Esophagus (tissue), 2 donors: ENCODE measurements around the gene ZNF750. TPM values are rescaled to one million over a fixed set of nuclear protein-coding genes. Genes with fewer than 3 reads are reported as not detected.

Experiments used
- H3K27ac ChIP-seq, 2 donors: one replicate each; pipeline ENCODE4 v1.5.1; 2013; ENCODE audit warnings: low read depth in 2 of 2, mild to moderate bottlenecking in 2 of 2, inconsistent platforms in 1 of 2, low read length in 1 of 2, moderate library complexity in 1 of 2
- H3K27me3 ChIP-seq, 2 donors: one replicate each; pipeline ENCODE4 v1.6.1; 2013; ENCODE audit warnings: low read length in 2 of 2, control low read depth in 1 of 2, mild to moderate bottlenecking in 1 of 2; ENCODE audit not compliant: insufficient read depth in 2 of 2, control insufficient read depth in 1 of 2
- H3K36me3 ChIP-seq, 2 donors: one replicate each; pipeline ENCODE4 v1.6.1; 2013; ENCODE audit warnings: low read length in 1 of 2; ENCODE audit not compliant: control insufficient read depth in 2 of 2, insufficient read depth in 2 of 2
- H3K4me1 ChIP-seq, 2 donors: one replicate each; pipeline ENCODE4 v1.6.1; 2013; ENCODE audit warnings: low read length in 1 of 2; ENCODE audit not compliant: control insufficient read depth in 2 of 2, insufficient read depth in 2 of 2
- H3K4me3 ChIP-seq, 2 donors: one replicate each; pipeline ENCODE4 v1.5.1; 2013; ENCODE audit warnings: low read length in 2 of 2, mild to moderate bottlenecking in 2 of 2, low read depth in 1 of 2, moderate library complexity in 1 of 2
- H3K9me3 ChIP-seq, 2 donors: one replicate each; pipeline ENCODE4 v1.6.1; 2013; ENCODE audit warnings: mild to moderate bottlenecking in 2 of 2, low read depth in 1 of 2, low read length in 1 of 2, moderate library complexity in 1 of 2; ENCODE audit not compliant: control insufficient read depth in 2 of 2, insufficient read depth in 1 of 2
- WGBS, 2 donors: extraction: QIAGEN DNeasy Blood & Tissue Kit; methylation state at CpG; one replicate each; pipeline ENCODE4 v1.1.7; 2013; 5-methylcytosine and 5-hydroxymethylcytosine counted together
- polyA plus RNA-seq, 2 donors: library from polyadenylated mRNA; stranded (reverse); fragments of 200-250 nt; gene quantifications; one replicate each; pipeline ENCODE4 v1.2.3, GENCODE V29; 2013
- donor health status: healthy with polysubstance abuse.
- donor health status: Bipolar disorder and iron deficiency.

ZNF750 gene
- polyA plus RNA-seq, 2 donors: 30.2 to 111 TPM

GRCh38 chr17:82820278-82821251 lies 19.3 kb downstream of the ZNF750 start:
- no peak overlapping the region for H3K27ac ChIP-seq
- H3K4me3 ChIP-seq: no peak overlapping the region
- no peaks in the 10 kb centered on the region for H3K27me3 ChIP-seq
- peaks cover 0 to 3% of the 10 kb centered on the region in 2 donors for H3K36me3 ChIP-seq
- H3K9me3 ChIP-seq: no peaks in the 10 kb centered on the region
- WGBS, 2 donors: 95 to 96% methylated on average over 5 of the region's 5 CpGs
- peaks cover 3% of the 10 kb centered on the region in 2 donors for H3K4me1 ChIP-seq

DNA sequence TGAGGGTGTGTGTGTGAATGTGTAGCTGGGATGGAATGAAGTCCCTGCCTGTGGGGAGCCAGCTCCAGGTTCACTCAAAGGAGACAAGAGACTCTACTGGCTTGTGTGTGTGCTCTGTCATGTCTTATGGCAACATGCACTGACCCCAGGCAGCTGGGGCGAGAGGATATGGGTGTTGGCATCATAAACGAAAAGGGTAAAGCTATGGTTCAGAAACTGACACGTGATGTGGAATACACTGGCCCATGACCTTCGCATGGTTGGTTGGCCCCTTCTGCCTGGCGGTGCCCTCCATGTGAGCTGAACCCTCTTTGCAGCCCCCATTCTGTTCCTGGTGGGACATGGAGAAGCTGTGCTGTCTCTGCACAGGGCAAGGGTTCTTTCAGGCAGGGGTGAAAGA lies 21.9 kb downstream of the ZNF750 start:
- no peak overlapping the region for H3K27ac ChIP-seq
- H3K36me3 ChIP-seq: peaks cover 6 to 14% of the 10 kb centered on the region in 2 donors
- H3K4me1 ChIP-seq: peaks cover under 1 to 7% of the 10 kb centered on the region in 2 donors
- 95 to 98% methylated on average over 5 of the region's 5 CpGs for WGBS, 2 donors
- H3K27me3 ChIP-seq: no peaks in the 10 kb centered on the region
- H3K4me3 ChIP-seq: no peak overlapping the region
- no peaks in the 10 kb centered on the region for H3K9me3 ChIP-seq

GRCh38 chr17:82816358-82816757 lies 23.5 kb downstream of the ZNF750 start:
- Histone ChIP-seq H3K4me3 (no peak overlapping the region), H3K27ac (no peak overlapping the region), H3K4me1 (peaks cover 0 to 5% of the 10 kb centered on the region in 2 donors), H3K36me3 (peaks cover 6 to 14% of the 10 kb centered on the region in 2 donors), H3K9me3 (no peaks in the 10 kb centered on the region), H3K27me3 (no peaks in the 10 kb centered on the region)
- WGBS, 2 donors: 71 to 81% methylated on average over 7 of the region's 7 CpGs

GRCh38 chr17:82815790-82816305 lies 24.0 kb downstream of the ZNF750 start:
- peaks cover 6 to 17% of the 10 kb centered on the region in 2 donors for H3K36me3 ChIP-seq

GRCh38 chr17:82815354-82815753 lies 24.5 kb downstream of the ZNF750 start:
- 86 to 89% methylated on average over 5 of the region's 5 CpGs for WGBS, 2 donors
- H3K4me1 ChIP-seq: peaks cover 0 to 5% of the 10 kb centered on the region in 2 donors
- no peaks in the 10 kb centered on the region for H3K9me3 ChIP-seq
- peaks cover 6 to 19% of the 10 kb centered on the region in 2 donors for H3K36me3 ChIP-seq
- no peak overlapping the region for H3K27ac ChIP-seq
- H3K27me3 ChIP-seq: no peaks in the 10 kb centered on the region
- no peak overlapping the region for H3K4me3 ChIP-seq

More at GRCh38 chr17:82815790-82816305, 24.0 kb downstream of the ZNF750 start:
- H3K27ac ChIP-seq: no peak overlapping the region
- H3K27me3 ChIP-seq: no peaks in the 10 kb centered on the region
- H3K4me3 ChIP-seq: no peak overlapping the region
- peaks cover 0 to 5% of the 10 kb centered on the region in 2 donors for H3K4me1 ChIP-seq
- 88 to 90% methylated on average over 13 of the region's 13 CpGs for WGBS, 2 donors
- H3K9me3 ChIP-seq: no peaks in the 10 kb centered on the region

GRCh38 chr17:82814834-82815233 lies 25.0 kb downstream of the ZNF750 start:
- 89 to 95% methylated on average over 20 of the region's 20 CpGs for WGBS, 2 donors
- Histone ChIP-seq H3K4me3 (no peak overlapping the region), H3K36me3 (peaks cover 6 to 19% of the 10 kb centered on the region in 2 donors), H3K27me3 (no peaks in the 10 kb centered on the region), H3K4me1 (peaks cover 0 to 5% of the 10 kb centered on the region in 2 donors), H3K9me3 (no peaks in the 10 kb centered on the region), H3K27ac (peak overlapping the region in 1 of 2 donors; percentile 6)

DNA sequence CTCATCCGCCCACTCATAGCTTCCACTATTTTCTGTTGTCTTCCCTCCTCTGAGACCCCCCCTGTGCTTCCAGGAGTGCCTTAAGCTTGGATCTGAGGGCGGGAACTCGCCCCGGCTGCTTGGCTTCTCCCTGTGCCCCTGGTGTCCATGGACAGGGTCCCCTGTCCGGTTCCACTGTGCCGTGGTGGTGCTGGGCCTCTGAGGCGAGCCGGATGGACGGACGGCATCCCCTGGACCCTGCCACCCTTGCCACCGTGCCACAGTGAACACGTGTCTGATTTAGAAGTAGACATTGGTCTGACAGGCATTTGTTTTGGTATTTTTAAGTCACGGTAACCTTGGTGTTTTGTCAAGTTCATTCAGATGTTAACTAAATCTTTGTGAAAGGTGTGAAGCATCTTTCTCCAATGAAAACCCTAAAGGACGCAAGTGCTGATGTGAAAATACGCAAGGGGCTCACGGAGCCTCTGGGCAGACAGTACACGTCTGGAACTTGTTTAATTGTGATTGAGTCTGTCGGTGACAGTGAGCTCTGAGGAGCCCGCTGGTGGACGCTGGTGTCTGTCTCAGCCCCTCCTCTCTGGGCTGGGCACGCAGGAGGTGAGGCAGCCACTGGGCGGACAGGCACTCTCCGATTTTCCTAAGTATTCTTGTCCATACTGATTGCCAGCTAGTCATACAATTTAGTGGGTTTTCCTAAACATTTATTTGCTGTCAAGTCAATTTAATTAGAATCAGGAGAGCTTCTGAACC lies 26.3 kb downstream of the ZNF750 start:
- Histone ChIP-seq H3K9me3 (no peaks in the 10 kb centered on the region), H3K4me1 (peaks cover 0 to 5% of the 10 kb centered on the region in 2 donors), H3K27me3 (no peaks in the 10 kb centered on the region), H3K36me3 (peaks cover 6 to 28% of the 10 kb centered on the region in 2 donors), H3K4me3 (no peak overlapping the region), H3K27ac (no peak overlapping the region)
- whole genome bisulfite sequencing, 2 donors: 89 to 91% methylated on average over 23 of the region's 23 CpGs

- peaks cover 0 to 5% of the 10 kb centered on the region in 2 donors for H3K4me1 ChIP-seq
- H3K9me3 ChIP-seq: no peaks in the 10 kb centered on the region
- WGBS, 2 donors: 97 to 98% methylated on average over 17 of the region's 17 CpGs
- no peak overlapping the region for H3K4me3 ChIP-seq
- no peaks in the 10 kb centered on the region for H3K27me3 ChIP-seq
- H3K27ac ChIP-seq: no peak overlapping the region
- H3K36me3 ChIP-seq: peaks cover 6 to 35% of the 10 kb centered on the region in 2 donors
Observed at GRCh38 chr17:82812601-82813000, 27.2 kb downstream of the ZNF750 start.

DNA sequence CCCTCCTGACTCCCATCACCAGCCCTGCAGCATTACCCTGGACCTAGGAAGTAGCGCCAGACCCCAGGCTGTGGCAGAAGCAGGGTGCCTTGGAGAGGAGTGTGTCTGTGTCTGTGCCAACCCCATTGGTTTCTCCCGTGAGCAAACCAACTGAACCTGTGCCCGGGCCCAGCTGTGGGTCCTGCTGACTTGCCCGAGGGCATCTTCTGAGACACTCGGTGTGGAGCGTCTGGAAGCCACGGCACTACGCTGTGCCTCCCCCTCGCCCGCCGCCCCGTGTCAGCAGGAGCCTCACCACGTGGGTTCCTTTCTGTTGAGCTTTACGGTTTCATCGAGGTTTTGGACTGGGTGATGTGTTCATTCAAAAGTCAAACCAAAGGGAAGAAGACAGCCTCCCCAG lies 27.8 kb downstream of the ZNF750 start:
- H3K27ac ChIP-seq: no peak overlapping the region
- H3K27me3 ChIP-seq: no peaks in the 10 kb centered on the region
- no peak overlapping the region for H3K4me3 ChIP-seq
- no peaks in the 10 kb centered on the region for H3K9me3 ChIP-seq
- H3K36me3 ChIP-seq: peaks cover 6 to 39% of the 10 kb centered on the region in 2 donors
- WGBS, 2 donors: 89 to 90% methylated on average over 15 of the region's 15 CpGs
- peaks cover 0 to 5% of the 10 kb centered on the region in 2 donors for H3K4me1 ChIP-seq
